Dermis microvascular lymphatic vessel endothelial cell (primary cell): Measurements from ENCODE around the gene CLOCK. TPM values are rescaled to one million over a fixed set of nuclear protein-coding genes. Genes with fewer than 3 reads are reported as not detected.
A peak's percentile ranks its signal among the peaks of the same experiment; 100 is the strongest.

Source experiments
- DNase-seq, 2 donors: peaks; one replicate each; pipeline versions ENCODE4 v3.0.0 to v3.0.0-alpha.2; 2010; ENCODE audit warnings: low read depth in 2 of 2
- total RNA-seq: library from RNA; depleted of rRNA; stranded (reverse); fragments of >200 nt; gene quantifications from 2 replicates; pipeline ENCODE4 v1.2.1, GENCODE V29; 2014

CLOCK gene
- total RNA-seq, 1 donor from 2014 or later, result 16.6 TPM

- DNase-seq, result peak in 1 of 2 donors; percentile 14
These were observed 71.1 kb downstream of the CLOCK start for GRCh38 chr4:55475394-55476243.

- no peak for DNase-seq
These were observed 76.7 kb downstream of the CLOCK start for GRCh38 chr4:55469979-55470378.

- peak in 1 of 2 donors; percentile 12 for DNase-seq
These were observed 78.0 kb downstream of the CLOCK start for GRCh38 chr4:55468724-55469123.

GRCh38 chr4:55466001-55466400 lies 80.7 kb downstream of the CLOCK start:
- DNase-seq, result no peak

GRCh38 chr4:55458611-55459010 lies 88.1 kb downstream of the CLOCK start:
- DNase-seq, result peak in 1 of 2 donors; percentile 12

GRCh38 chr4:55458164-55458563 lies 88.5 kb downstream of the CLOCK start:
- no peak for DNase-seq

GRCh38 chr4:55450566-55450965 lies 96.1 kb downstream of the CLOCK start:
- DNase-seq, result no peak

- DNase-seq, result peak in 1 of 2 donors; percentile 21
These were observed 98.9 kb downstream of the CLOCK start for GRCh38 chr4:55447831-55448230.

- DNase-seq, result no peak
These were observed 99.5 kb downstream of the CLOCK start for GRCh38 chr4:55447108-55447708.

- DNase-seq, result no peak
These were observed 100.2 kb downstream of the CLOCK start for GRCh38 chr4:55446578-55446922.

- DNase-seq, result no peak
These were observed 100.7 kb downstream of the CLOCK start for GRCh38 chr4:55445921-55446577.

GRCh38 chr4:55444827-55445226 lies 101.9 kb downstream of the CLOCK start:
- peak in 1 of 2 donors; percentile 21 for DNase-seq

GRCh38 chr4:55442541-55442940 lies 104.2 kb downstream of the CLOCK start:
- no peak for DNase-seq

GRCh38 chr4:55440786-55441185 lies 105.9 kb downstream of the CLOCK start:
- no peak for DNase-seq

- DNase-seq, result no peak
These were observed 107.7 kb downstream of the CLOCK start for GRCh38 chr4:55439023-55439422.

GRCh38 chr4:55438314-55438713 lies 108.4 kb downstream of the CLOCK start:
- no peak for DNase-seq

GRCh38 chr4:55437823-55438222 lies 108.9 kb downstream of the CLOCK start:
- no peak for DNase-seq

GRCh38 chr4:55437356-55437796 lies 109.3 kb downstream of the CLOCK start:
- peak in 1 of 2 donors; percentile 11 for DNase-seq

- peak in 1 of 2 donors; percentile 58 for DNase-seq
These were observed 111.4 kb downstream of the CLOCK start for GRCh38 chr4:55435141-55435841.

GRCh38 chr4:55431710-55432336 lies 114.9 kb downstream of the CLOCK start:
- no peak for DNase-seq

GRCh38 chr4:55424791-55425190 lies 121.9 kb downstream of the CLOCK start:
- no peak for DNase-seq
